ENCODE measurements around the gene COA3.
"Not testable (repeated sequence)": the region's sequence is repeated elsewhere in the genome, so short reads cannot be mapped to it uniquely, and the experiment has no call there.

COA3 gene

DNA sequence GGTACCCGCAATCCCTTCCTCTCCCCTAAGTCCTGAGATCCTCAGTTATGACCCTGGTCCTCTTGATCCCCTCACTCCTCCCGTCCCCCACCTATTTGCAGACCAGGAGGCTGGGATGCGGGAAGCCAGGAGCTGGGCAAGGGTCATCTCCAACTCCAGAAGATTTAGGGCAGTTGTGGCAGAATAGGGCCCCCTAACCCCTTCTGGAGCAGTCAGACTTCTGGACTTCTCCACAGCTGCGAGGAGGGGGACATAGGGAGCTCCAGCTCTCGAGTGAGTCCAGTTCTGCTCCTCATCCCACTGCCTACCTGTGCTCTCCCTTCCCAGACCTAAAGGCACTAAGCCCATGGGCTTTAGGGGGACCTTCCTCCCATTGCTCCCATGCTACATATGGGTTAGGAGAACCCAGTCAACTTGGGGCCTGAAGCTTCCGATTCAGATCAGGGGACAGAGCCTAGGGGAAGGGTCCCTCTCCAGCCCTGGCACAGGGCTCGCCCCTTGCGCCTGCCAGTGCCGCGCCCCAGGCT lies 16.8 kb downstream of the COA3 start:
- DNase-seq (ENCODE audit: low spot score): no peak

GRCh38 chr17:42780851-42781638 lies 17.5 kb downstream of the COA3 start:
- DNase-seq (ENCODE audit: low spot score): no peak

GRCh38 chr17:42779936-42780850 lies 18.3 kb downstream of the COA3 start, which contains the start of gene WNK4:
TSS of gene WNK4 (plus strand) at chr17:42780610. CDS start at chr17:42780699, 89 bp downstream.
- DNase-seq (ENCODE audit: low spot score): peak; percentile 97

DNA sequence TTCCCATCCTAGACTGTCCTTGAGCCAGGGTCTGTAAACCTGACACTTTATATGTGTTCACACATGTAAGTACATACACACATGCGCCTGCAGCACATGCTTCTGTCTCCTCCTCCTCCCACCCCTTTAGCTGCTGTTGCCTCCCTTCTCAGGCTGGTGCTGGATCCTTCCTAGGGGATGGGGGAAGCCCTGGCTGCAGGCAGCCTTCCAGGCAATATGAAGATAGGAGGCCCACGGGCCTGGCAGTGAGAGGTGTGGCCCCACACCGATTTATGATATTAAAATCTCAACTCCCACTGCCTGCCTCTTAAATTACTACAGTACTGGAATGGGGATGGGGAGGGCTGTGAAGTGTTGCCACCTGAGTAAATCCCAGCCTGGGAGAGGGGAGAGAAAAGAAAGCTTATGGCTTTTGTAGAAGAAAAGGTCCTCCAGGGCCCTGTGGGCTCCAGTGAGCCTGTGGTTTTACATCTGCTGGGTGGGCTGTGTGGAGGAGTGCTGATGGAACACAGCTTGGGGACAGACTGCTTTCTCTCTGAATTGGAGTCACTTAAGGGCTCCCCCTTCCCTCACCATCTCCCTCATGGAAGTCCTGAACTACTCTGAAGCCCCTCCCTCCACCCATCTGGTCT lies 19.1 kb downstream of the COA3 start:
- DNase-seq (ENCODE audit: low spot score): no peak

DNA sequence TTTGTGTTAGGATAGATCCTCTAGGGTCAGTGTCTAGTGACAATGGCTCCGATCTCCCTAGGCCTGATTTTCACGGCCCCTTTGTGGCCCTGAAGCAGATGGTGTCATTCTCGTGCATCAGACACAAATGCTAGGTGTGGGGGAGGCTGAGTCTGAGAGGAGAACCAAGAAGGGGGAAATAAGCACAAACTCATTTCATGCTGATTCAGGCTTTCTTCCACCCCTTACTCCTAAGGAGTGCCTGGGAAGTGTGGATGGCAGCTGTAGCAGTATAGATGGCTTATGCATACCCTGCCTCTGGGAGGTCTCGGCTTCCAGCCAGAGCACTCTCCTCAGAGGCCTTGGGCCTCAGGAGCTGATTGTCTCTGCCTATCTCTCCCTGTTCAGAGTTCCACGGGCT lies 19.9 kb downstream of the COA3 start:
- DNase-seq (ENCODE audit: low spot score): no peak

DNA sequence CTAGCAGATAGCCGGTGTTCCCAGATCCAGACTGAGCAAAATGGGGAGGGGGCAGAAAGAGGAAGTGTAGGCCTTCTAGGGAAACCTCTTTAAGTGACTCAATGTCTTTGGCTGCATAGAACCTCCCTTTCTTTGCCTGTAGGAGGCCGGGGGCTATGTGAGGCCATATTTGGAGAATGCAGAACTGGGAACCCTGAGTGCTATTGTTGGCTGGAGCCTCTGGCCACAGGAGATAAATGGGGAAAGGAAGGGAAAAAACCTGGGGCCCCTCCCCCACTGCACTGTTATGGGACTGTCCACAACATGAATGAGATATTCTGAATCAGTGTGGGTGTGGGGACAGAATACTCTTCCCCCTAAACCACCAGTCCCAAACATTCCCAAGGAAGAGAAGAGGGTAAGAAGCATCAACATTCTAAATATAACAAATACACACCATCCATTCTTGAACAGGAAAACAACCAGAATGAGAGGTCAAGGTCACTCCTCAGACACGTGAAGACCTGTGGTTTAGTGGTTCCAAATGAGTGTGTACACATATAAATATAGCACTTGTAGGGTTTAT lies 22.9 kb downstream of the COA3 start:
- no peak for DNase-seq (ENCODE audit: low spot score)

GRCh38 chr17:42774066-42774745 lies 24.3 kb downstream of the COA3 start:
- no peak for DNase-seq (ENCODE audit: low spot score)

GRCh38 chr17:42773290-42774035 lies 25.0 kb downstream of the COA3 start, which contains the start of gene VPS25:
TSS of gene VPS25 (plus strand) at chr17:42773449. CDS start at chr17:42773476, 27 bp downstream.
- peak; percentile 80 for DNase-seq (ENCODE audit: low spot score)

GRCh38 chr17:42772945-42773289 lies 25.6 kb downstream of the COA3 start:
- no peak for DNase-seq (ENCODE audit: low spot score)

- not testable (repeated sequence) for DNase-seq (ENCODE audit: low spot score)
Measured at GRCh38 chr17:42769964-42770363, 28.5 kb downstream of the COA3 start.

- DNase-seq (ENCODE audit: low spot score): not testable (repeated sequence)
Measured at GRCh38 chr17:42768006-42768405, 30.5 kb downstream of the COA3 start.

DNA sequence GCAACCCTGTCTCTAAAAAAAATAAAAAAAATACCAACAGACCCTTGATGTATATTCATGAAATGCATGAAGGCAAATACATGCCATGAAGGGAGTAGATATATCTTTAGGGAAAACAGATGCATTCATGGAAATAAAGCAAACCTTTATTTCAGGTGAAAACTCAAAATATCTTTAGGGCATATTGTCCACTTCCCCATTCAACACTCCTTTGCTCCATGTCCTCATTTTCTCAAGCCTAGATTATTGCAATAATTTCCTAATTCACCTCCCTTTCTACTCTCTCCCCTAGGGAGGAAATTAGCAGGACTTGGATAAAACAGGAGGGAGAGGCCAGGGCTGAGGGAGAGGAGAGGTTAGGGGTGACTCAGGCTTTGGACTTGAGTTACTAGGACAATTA lies 31.0 kb downstream of the COA3 start:
- no peak for DNase-seq (ENCODE audit: low spot score)

DNA sequence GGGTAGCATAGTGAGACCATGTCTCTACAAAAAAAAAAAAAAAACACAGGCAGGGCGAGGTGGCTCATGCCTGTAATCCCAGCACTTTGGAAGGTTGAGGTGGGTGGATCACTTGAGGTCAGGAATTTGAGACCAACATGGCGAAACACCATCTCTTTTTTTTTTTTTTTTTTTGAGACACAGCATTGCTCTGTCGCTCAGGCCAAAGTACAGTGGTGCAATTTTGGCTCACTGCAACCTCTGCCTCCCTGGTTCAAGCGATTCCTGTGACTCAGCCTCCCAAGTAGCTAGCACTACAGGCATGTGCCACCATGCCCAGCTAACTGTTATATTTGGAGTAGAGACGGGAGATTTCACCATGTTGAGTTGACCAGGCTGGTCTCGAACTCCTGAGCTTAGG lies 32.4 kb downstream of the COA3 start:
- DNase-seq (ENCODE audit: low spot score): no peak

- no peak for DNase-seq (ENCODE audit: low spot score)
Measured at GRCh38 chr17:42761638-42762037, 36.9 kb downstream of the COA3 start.

GRCh38 chr17:42760652-42761581 lies 37.6 kb downstream of the COA3 start, which contains the start of gene RAMP2:
TSS of gene RAMP2 (plus strand) at chr17:42761227. CDS start at chr17:42761262, 35 bp downstream.
- DNase-seq (ENCODE audit: low spot score): peak; percentile 56

DNA sequence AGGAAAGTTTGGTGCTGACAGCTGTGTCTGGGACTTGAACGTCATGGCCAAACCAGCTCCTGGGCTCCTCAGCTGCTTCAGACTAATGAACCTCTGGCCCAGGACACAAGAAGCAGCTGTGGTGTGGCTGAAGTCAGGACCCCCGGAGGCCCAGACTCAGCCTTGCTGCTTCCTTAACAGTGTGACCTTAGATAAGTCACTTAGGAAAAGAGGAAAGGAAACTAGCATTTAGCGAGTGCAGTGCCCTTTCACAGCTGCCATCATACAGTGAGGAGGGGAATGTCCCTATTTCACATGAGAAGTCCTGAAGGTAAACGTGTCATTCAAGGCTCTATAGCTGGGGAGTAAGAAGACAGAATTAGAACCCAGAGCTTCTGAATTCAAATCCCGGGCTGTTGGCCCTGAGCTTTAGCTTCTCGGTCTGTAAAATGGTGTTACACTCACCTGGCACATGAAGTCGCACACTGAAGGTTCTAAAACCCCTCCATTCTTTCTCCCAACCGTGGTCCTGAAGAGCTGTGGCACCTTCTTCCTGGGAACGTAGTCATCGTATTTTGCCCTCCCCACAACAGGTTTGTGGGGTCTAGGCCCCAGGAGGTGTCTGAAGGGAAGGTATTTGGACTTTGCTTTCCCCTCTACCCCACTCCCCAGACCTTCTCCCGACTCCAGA lies 38.4 kb downstream of the COA3 start:
- no peak for DNase-seq (ENCODE audit: low spot score)

DNA sequence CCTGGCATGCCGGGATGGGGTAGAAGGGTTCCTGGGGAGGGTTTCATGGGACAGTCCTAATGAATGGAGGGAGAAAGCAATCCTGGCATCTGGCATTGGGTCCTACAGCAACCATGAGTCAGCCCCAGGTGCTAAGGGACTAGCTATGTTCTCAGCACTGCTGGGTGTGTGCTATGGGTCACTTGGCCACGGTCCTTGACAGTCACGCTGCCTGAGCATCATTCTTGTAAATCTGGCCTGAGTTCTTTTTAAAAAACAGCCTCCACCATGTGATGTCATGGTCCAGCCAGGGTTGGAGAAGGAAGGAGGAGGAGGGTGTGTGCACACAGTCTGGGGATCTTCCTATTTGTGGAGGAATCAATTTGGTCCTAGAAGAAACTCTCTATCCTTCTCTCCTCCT lies 43.7 kb downstream of the COA3 start:
- DNase-seq (ENCODE audit: low spot score): no peak

- no peak for DNase-seq (ENCODE audit: low spot score)
Measured at GRCh38 chr17:42751628-42752027, 46.9 kb downstream of the COA3 start.

Measured in HuH-7 (cell line).